T-helper 2 cell treated with Interferon-gamma antibody and Interleukin-4, amounts not matched to agents 100 ng/mL and 5 ng/mL, for 36 hours (primary cell): Measurements from ENCODE around the gene EVA1B. TPM values are rescaled to one million over a fixed set of nuclear protein-coding genes. Genes with fewer than 3 reads are reported as not detected.

Experiments used
- intact Hi-C: fragments of 100-400 bp; cut with micrococcal nuclease; formaldehyde crosslinking; loops from one replicate; pipeline ENCODE4 v1.15.1; 2023
- total RNA-seq: library from RNA; stranded (reverse); gene quantifications from 2 replicates; pipeline ENCODE4 v1.2.3, GENCODE V29; 2022

Gene EVA1B
- total RNA-seq = 8.3 and 9.0 TPM in 2 replicates

GRCh38 chr1:36323636-36324352 is at the start of gene EVA1B:
Gene EVA1B (minus strand): TSS chr1:36323645. CDS start chr1:36323037, 608 bp downstream.
- intact Hi-C loops = loop anchor here (2.0 to 5.0 kb wide), 4 partner anchors 17 to 99 kb away; partner anchors contain the start of genes SH3D21 and STK40

GRCh38 chr1:36372617-36373016 is 49.2 kb upstream of the EVA1B start:
- intact Hi-C loops = no loop called here

GRCh38 chr1:36369061-36369861 is 45.8 kb upstream of the EVA1B start:
- intact Hi-C loops = loop anchor here (1.0 to 5.0 kb wide), 6 partner anchors 27 to 222 kb away; partner anchors contain the start of genes EVA1B, SH3D21, THRAP3 and TRAPPC3

GRCh38 chr1:36367798-36368197 is 44.4 kb upstream of the EVA1B start:
- intact Hi-C loops = loop anchor here (5.0 kb wide), 4 partner anchors 45 to 220 kb away; partner anchors contain the start of genes EVA1B, SH3D21, THRAP3 and TRAPPC3

- intact Hi-C loops = loop anchor here (5.0 kb wide), 4 partner anchors 45 to 220 kb away; partner anchors contain the start of genes EVA1B, SH3D21, THRAP3 and TRAPPC3
These were observed 43.6 kb upstream of the EVA1B start for GRCh38 chr1:36367066-36367465.

- intact Hi-C loops = loop anchor here (5.0 kb wide), 4 partner anchors 44 to 219 kb away; partner anchors contain the start of genes EVA1B, SH3D21, THRAP3 and TRAPPC3
These were observed 42.7 kb upstream of the EVA1B start for GRCh38 chr1:36366091-36366661.

- intact Hi-C loops = loop anchor here (5.0 kb wide), 4 partner anchors 43 to 218 kb away; partner anchors contain the start of genes EVA1B, SH3D21, THRAP3 and TRAPPC3
These were observed 41.9 kb upstream of the EVA1B start for GRCh38 chr1:36365381-36365780.

- intact Hi-C loops = no loop called here
These were observed 36.6 kb upstream of the EVA1B start for GRCh38 chr1:36359911-36360550.

- intact Hi-C loops = no loop called here
These were observed 35.9 kb upstream of the EVA1B start for GRCh38 chr1:36359383-36359782.

GRCh38 chr1:36358514-36359084 is 35.2 kb upstream of the EVA1B start:
- intact Hi-C loops = no loop called here

- intact Hi-C loops = no loop called here
These were observed 32.4 kb upstream of the EVA1B start for GRCh38 chr1:36355811-36356210.

- intact Hi-C loops = no loop called here
These were observed 31.0 kb upstream of the EVA1B start for GRCh38 chr1:36354486-36354885.

GRCh38 chr1:36352910-36353878 is 29.7 kb upstream of the EVA1B start:
- intact Hi-C loops = no loop called here

GRCh38 chr1:36352125-36352909 is 28.9 kb upstream of the EVA1B start:
- intact Hi-C loops = no loop called here

GRCh38 chr1:36351227-36351977 is 28.0 kb upstream of the EVA1B start:
- intact Hi-C loops = no loop called here

- intact Hi-C loops = no loop called here
These were observed 27.3 kb upstream of the EVA1B start for GRCh38 chr1:36350659-36351226.

GRCh38 chr1:36349839-36350238 is 26.4 kb upstream of the EVA1B start:
- intact Hi-C loops = no loop called here

GRCh38 chr1:36349241-36349671 is 25.8 kb upstream of the EVA1B start:
- intact Hi-C loops = no loop called here
